HCT116 (cell line): ENCODE results near the gene SLC6A18. TPM values are rescaled to one million over a fixed set of nuclear protein-coding genes. Genes with fewer than 3 reads are reported as not detected.

ENCODE experiments used
- ATAC-seq: fragments of 200-7000 bp; cut with Tn5 transposase; 2 replicates; pipeline ENCODE4 v1.9.1; 2020; ENCODE audit warnings: mild to moderate bottlenecking, moderate library complexity
- BruUV-seq: library from RNA; stranded (reverse); fragments of 400-500 nt; replicated peaks from 2 replicates; lab custom pipeline; 2021; lab: Mats Ljungman, UMichigan
- CTCF ChIA-PET: fragments of 300-600 bp; sonication (Branson Sonifier 250); formaldehyde crosslinking; loops from one replicate; lab custom pipeline; 2021; ENCODE audit warnings: antibody characterized with exemption; lab: Charles Lee
- POLR2A ChIA-PET: fragments of 300-600, 350-600 bp; sonication (Branson Sonifier 250); formaldehyde crosslinking; loops from one replicate; lab custom pipeline; 2021; ENCODE audit warnings: antibody characterized with exemption; lab: Charles Lee
- RAD21 ChIA-PET, 2 experiments: fragments of 300-600 bp; sonication (Branson Sonifier 250); formaldehyde crosslinking; loops; one replicate each; lab custom pipeline; 2023; ENCODE audit warnings: low total read pairs in 2 of 2; ENCODE audit not compliant: uncharacterized antibody in 2 of 2, unreplicated experiment in 2 of 2, low non-redundant PET in 1 of 2; lab: Charles Lee
- DNase-seq: peaks from one replicate; pipeline ENCODE4 v3.0.0-alpha.2; 2010; ENCODE audit warnings: low read depth, low spot score
- H2AFZ ChIP-seq: fragments of 200-600 bp; shearing (Covaris generic), sonication (generic); 2 replicates; pipeline ENCODE4 v1.6.1; 2017; ENCODE audit warnings: low read depth, mixed run types, mixed read lengths, antibody characterized with exemption, low read length; ENCODE audit not compliant: poor library complexity, severe bottlenecking
- H3K27ac ChIP-seq: 2 replicates; pipeline ENCODE4 v1.5.1; 2012; ENCODE audit warnings: low read depth, low read length
- H3K27me3 ChIP-seq: fragments of 200-600 bp; sonication (generic); 2 replicates; pipeline ENCODE4 v1.6.1; 2016; ENCODE audit warnings: mixed run types, low read length, mixed read lengths; ENCODE audit not compliant: insufficient read depth
- H3K36me3 ChIP-seq, 2 experiments: fragments of 200-500 bp in 1 of 2; fragments of 200-600 bp in 1 of 2; sonication (Bioruptor generic) in 1 of 2; sonication (generic) in 1 of 2; 2 replicates each; pipeline versions ENCODE4 v1.5.1 to v1.6.1; 2014 to 2016; ENCODE audit warnings: low read length in 2 of 2, inconsistent platforms in 1 of 2, mixed read lengths in 1 of 2, mixed run types in 1 of 2; ENCODE audit not compliant: insufficient read depth in 2 of 2, control insufficient read depth in 1 of 2
- H3K4me1 ChIP-seq, 2 experiments: fragments of 200-600 bp in 1 of 2; sonication (generic) in 1 of 2; 2 replicates each; pipeline versions ENCODE4 v1.5.1 to v1.6.1; 2012 to 2017; ENCODE audit warnings: low read length in 2 of 2, inconsistent platforms in 1 of 2, mild to moderate bottlenecking in 1 of 2, mixed read lengths in 1 of 2, mixed run types in 1 of 2, moderate library complexity in 1 of 2; ENCODE audit not compliant: insufficient read depth in 2 of 2, control insufficient read depth in 1 of 2
- H3K4me2 ChIP-seq: fragments of 200-600 bp; sonication (generic); 2 replicates; pipeline ENCODE4 v1.6.1; 2017; ENCODE audit warnings: mixed run types, low read length, mixed read lengths
- H3K4me3 ChIP-seq, 2 experiments: fragments of 200-600 bp in 1 of 2; sonication (generic) in 1 of 2; replicated peaks in 1 of 2; 2 replicates each; pipeline ENCODE4 v1.5.1; 2011 to 2016; ENCODE audit warnings: low read length in 2 of 2, control low read depth in 1 of 2, low read depth in 1 of 2, mild to moderate bottlenecking in 1 of 2, mixed read lengths in 1 of 2, mixed run types in 1 of 2
- H3K79me2 ChIP-seq: fragments of 200-600 bp; sonication (generic); 2 replicates; pipeline ENCODE4 v1.6.1; 2017; ENCODE audit warnings: mild to moderate bottlenecking, mixed run types, low read length, moderate library complexity, mixed read lengths; ENCODE audit not compliant: insufficient read depth
- H3K9ac ChIP-seq: fragments of 200-600 bp; sonication (generic); 2 replicates; pipeline ENCODE4 v1.6.1; 2016; ENCODE audit warnings: low read length, mixed read lengths
- H3K9me2 ChIP-seq: fragments of 200-600 bp; sonication (generic), shearing (Covaris generic); 2 replicates; pipeline ENCODE4 v1.6.1; 2017; ENCODE audit warnings: mixed run types, mild to moderate bottlenecking, moderate library complexity; ENCODE audit not compliant: insufficient read depth
- H3K9me3 ChIP-seq, 2 experiments: fragments of 200-500 bp in 1 of 2; fragments of 200-600 bp in 1 of 2; sonication (Bioruptor generic) in 1 of 2; sonication (generic) in 1 of 2; 2 replicates each; pipeline ENCODE4 v1.6.1; 2014 to 2017; ENCODE audit warnings: low read length in 2 of 2, mixed read lengths in 2 of 2, inconsistent platforms in 1 of 2, low read depth in 1 of 2, mild to moderate bottlenecking in 1 of 2, mixed run types in 1 of 2, moderate library complexity in 1 of 2; ENCODE audit not compliant: control insufficient read depth in 1 of 2, insufficient read depth in 1 of 2
- H4K20me1 ChIP-seq: fragments of 200-600 bp; sonication (generic), shearing (Covaris generic); 2 replicates; pipeline ENCODE4 v1.6.1; 2017; ENCODE audit warnings: mixed run types, mild to moderate bottlenecking, moderate library complexity; ENCODE audit not compliant: insufficient read depth
- ELF1 ChIP-seq: IDR thresholded peaks from 2 replicates; pipeline ENCODE4 v1.6.1; 2012; ENCODE audit warnings: low read depth, borderline replicate concordance
- FOSL1 ChIP-seq: IDR thresholded peaks from 2 replicates; pipeline ENCODE4 v1.6.1; 2012; ENCODE audit warnings: low read depth
- YY1 ChIP-seq: IDR thresholded peaks from 2 replicates; pipeline ENCODE4 v1.6.1; 2011; ENCODE audit warnings: low read length, low read depth, moderate library complexity, mild to moderate bottlenecking; ENCODE audit not compliant: insufficient replicate concordance; ENCODE audit errors: extremely low read depth
- intact Hi-C: fragments of 100-400 bp; cut with micrococcal nuclease; formaldehyde crosslinking; loops from 2 replicates; pipeline ENCODE4 v1.10.0; 2022
- total RNA-seq: library from RNA; stranded (reverse); gene quantifications from one replicate; pipeline ENCODE4 v1.2.1, GENCODE V29; 2021; ENCODE audit not compliant: unreplicated experiment
- TF ChIP-seq, protein P1 (sequence below): IDR thresholded peaks from 2 replicates; pipeline ENCODE4 v1.6.1; 2012; ENCODE audit warnings: low read depth
- TF ChIP-seq, protein P2 (sequence below): IDR thresholded peaks from 2 replicates; pipeline ENCODE4 v1.6.1; 2011; ENCODE audit warnings: mild to moderate bottlenecking, low read length, moderate library complexity; ENCODE audit not compliant: insufficient replicate concordance; ENCODE audit errors: extremely low read depth
- TF ChIP-seq, protein P3 (sequence below), 3 experiments: fragments of 200-600 bp in 1 of 3; sonication (generic) in 1 of 3; IDR thresholded peaks in 2 of 3; conservative IDR thresholded peaks in 1 of 3; 2 replicates each; pipeline ENCODE4 v1.5.1; 2012 to 2017; ENCODE audit warnings: low read depth in 2 of 3, low read length in 2 of 3, antibody characterized with exemption in 1 of 3, borderline replicate concordance in 1 of 3, control low read depth in 1 of 3, mild to moderate bottlenecking in 1 of 3, mixed read lengths in 1 of 3, mixed run types in 1 of 3, moderate library complexity in 1 of 3; ENCODE audit not compliant: insufficient read depth in 1 of 3

SLC6A18 gene
- total RNA-seq, 1 experiment from 2014 or later = not detected

DNA sequence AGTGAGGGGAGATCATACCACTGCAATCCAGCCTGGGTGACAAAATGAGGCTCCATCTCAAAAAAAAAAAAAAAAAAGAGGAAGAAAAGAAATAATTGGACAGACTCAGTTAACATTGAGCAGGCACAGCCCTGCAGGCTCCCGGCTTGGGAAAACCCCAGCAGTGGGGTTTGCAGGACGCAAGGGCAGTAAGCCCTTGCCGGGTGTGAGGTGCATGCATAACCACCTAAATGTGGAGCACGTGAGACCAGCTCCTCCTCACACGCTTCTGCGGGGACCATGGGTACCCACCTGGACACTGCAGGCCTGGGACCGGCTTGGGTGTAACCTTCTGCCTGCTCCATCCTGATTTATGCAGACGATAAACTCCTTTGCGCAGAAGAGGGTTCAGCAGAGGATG lies 4.8 kb upstream of the SLC6A18 start:
- ChIA-PET RAD21 (no interaction called here), POLR2A (no interaction called here), CTCF (no interaction called here)
- no peak for DNase-seq
- H3K4me3 ChIP-seq = no peak overlapping the region
- no peaks in the 10 kb centered on the region for H4K20me1 ChIP-seq
- TF ChIP-seq ELF1 = no peak
- BruUV-seq = no TSS peak
- no peak overlapping the region for H2AFZ ChIP-seq
- H3K9me3 ChIP-seq = no peaks in the 10 kb centered on the region; a peak in 1 of 4 replicates
- H3K4me2 ChIP-seq = no peak overlapping the region
- no peaks in the 10 kb centered on the region for H3K79me2 ChIP-seq
- H3K27ac ChIP-seq = no peak overlapping the region
- no peak for ATAC-seq
- intact Hi-C loops = no loop called here
- H3K36me3 ChIP-seq = no peaks in the 10 kb centered on the region
- no peaks in the 10 kb centered on the region for H3K27me3 ChIP-seq
- H3K4me1 ChIP-seq = peaks cover 0 to 5% of the 10 kb centered on the region in 2 experiments; a peak in 1 of 4 replicates
- no peak overlapping the region for H3K9ac ChIP-seq
- H3K9me2 ChIP-seq = no peaks in the 10 kb centered on the region

DNA sequence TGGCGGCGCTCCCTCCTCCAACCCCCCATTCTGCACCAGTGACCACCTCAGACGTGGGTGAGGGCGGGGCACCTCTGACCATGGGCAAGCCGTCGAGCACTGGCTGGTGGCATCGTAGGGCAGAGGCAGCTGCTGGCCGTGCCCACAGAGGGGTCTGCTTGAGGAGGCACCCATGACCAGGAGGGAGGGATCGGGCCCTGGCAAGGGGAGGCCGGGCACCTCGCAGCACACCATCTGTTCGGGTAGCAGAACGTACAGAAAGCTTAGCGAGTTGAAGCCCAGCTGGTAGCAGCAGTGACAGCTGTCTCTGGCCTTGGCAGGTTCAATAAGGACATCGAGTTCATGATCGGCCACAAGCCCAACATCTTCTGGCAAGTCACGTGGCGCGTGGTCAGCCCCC lies 4.3 kb upstream of the SLC6A18 start:
- ChIA-PET RAD21 (no interaction called here), POLR2A (no interaction called here), CTCF (no interaction called here)
- intact Hi-C loops = no loop called here
- Histone ChIP-seq H4K20me1 (no peaks in the 10 kb centered on the region), H3K4me2 (no peak overlapping the region), H3K9me2 (no peaks in the 10 kb centered on the region), H3K9ac (no peak overlapping the region), H3K9me3 (no peaks in the 10 kb centered on the region), H3K27ac (no peak overlapping the region), H2AFZ (no peak overlapping the region), H3K36me3 (no peaks in the 10 kb centered on the region), H3K4me3 (no peak overlapping the region), H3K27me3 (no peaks in the 10 kb centered on the region), H3K4me1 (peaks cover 0 to 5% of the 10 kb centered on the region in 2 experiments; a peak in 1 of 4 replicates), H3K79me2 (no peaks in the 10 kb centered on the region)
- no peak for ATAC-seq
- TF ChIP-seq ELF1 (no peak), FOSL1 (no peak), YY1 (no peak)
- TF ChIP-seq, protein P1, sequence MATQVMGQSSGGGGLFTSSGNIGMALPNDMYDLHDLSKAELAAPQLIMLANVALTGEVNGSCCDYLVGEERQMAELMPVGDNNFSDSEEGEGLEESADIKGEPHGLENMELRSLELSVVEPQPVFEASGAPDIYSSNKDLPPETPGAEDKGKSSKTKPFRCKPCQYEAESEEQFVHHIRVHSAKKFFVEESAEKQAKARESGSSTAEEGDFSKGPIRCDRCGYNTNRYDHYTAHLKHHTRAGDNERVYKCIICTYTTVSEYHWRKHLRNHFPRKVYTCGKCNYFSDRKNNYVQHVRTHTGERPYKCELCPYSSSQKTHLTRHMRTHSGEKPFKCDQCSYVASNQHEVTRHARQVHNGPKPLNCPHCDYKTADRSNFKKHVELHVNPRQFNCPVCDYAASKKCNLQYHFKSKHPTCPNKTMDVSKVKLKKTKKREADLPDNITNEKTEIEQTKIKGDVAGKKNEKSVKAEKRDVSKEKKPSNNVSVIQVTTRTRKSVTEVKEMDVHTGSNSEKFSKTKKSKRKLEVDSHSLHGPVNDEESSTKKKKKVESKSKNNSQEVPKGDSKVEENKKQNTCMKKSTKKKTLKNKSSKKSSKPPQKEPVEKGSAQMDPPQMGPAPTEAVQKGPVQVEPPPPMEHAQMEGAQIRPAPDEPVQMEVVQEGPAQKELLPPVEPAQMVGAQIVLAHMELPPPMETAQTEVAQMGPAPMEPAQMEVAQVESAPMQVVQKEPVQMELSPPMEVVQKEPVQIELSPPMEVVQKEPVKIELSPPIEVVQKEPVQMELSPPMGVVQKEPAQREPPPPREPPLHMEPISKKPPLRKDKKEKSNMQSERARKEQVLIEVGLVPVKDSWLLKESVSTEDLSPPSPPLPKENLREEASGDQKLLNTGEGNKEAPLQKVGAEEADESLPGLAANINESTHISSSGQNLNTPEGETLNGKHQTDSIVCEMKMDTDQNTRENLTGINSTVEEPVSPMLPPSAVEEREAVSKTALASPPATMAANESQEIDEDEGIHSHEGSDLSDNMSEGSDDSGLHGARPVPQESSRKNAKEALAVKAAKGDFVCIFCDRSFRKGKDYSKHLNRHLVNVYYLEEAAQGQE = no peak
- TF ChIP-seq, protein P2, sequence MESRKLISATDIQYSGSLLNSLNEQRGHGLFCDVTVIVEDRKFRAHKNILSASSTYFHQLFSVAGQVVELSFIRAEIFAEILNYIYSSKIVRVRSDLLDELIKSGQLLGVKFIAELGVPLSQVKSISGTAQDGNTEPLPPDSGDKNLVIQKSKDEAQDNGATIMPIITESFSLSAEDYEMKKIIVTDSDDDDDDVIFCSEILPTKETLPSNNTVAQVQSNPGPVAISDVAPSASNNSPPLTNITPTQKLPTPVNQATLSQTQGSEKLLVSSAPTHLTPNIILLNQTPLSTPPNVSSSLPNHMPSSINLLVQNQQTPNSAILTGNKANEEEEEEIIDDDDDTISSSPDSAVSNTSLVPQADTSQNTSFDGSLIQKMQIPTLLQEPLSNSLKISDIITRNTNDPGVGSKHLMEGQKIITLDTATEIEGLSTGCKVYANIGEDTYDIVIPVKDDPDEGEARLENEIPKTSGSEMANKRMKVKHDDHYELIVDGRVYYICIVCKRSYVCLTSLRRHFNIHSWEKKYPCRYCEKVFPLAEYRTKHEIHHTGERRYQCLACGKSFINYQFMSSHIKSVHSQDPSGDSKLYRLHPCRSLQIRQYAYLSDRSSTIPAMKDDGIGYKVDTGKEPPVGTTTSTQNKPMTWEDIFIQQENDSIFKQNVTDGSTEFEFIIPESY = no peak
- TF ChIP-seq, protein P3, sequence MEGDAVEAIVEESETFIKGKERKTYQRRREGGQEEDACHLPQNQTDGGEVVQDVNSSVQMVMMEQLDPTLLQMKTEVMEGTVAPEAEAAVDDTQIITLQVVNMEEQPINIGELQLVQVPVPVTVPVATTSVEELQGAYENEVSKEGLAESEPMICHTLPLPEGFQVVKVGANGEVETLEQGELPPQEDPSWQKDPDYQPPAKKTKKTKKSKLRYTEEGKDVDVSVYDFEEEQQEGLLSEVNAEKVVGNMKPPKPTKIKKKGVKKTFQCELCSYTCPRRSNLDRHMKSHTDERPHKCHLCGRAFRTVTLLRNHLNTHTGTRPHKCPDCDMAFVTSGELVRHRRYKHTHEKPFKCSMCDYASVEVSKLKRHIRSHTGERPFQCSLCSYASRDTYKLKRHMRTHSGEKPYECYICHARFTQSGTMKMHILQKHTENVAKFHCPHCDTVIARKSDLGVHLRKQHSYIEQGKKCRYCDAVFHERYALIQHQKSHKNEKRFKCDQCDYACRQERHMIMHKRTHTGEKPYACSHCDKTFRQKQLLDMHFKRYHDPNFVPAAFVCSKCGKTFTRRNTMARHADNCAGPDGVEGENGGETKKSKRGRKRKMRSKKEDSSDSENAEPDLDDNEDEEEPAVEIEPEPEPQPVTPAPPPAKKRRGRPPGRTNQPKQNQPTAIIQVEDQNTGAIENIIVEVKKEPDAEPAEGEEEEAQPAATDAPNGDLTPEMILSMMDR (IDR thresholded peaks at IDR 0.05 in 2 of 3, conservative IDR thresholded peaks at IDR 0.05 in 1 of 3; ENCODE audit: borderline replicate concordance in 1 of 3, insufficient read depth in 1 of 3, low read depth in 2 of 3, low read length in 2 of 3) = no peak
- no peak for DNase-seq
- no TSS peak for BruUV-seq
